HCT116 (cell line): ENCODE measurements around the gene GALK2. TPM values are rescaled to one million over a fixed set of nuclear protein-coding genes. Genes with fewer than 3 reads are reported as not detected.
A peak's percentile ranks its signal among the peaks of the same experiment; 100 is the strongest.

Source experiments
- ATAC-seq: fragments of 200-7000 bp; cut with Tn5 transposase; 2 replicates; pipeline ENCODE4 v1.9.1; 2020; ENCODE audit warnings: mild to moderate bottlenecking, moderate library complexity
- BruUV-seq: library from RNA; stranded (reverse); fragments of 400-500 nt; replicated peaks from 2 replicates; lab custom pipeline; 2021; lab: Mats Ljungman, UMichigan
- CTCF ChIA-PET: fragments of 300-600 bp; sonication (Branson Sonifier 250); formaldehyde crosslinking; loops from one replicate; lab custom pipeline; 2021; ENCODE audit warnings: antibody characterized with exemption; lab: Charles Lee
- POLR2A ChIA-PET: fragments of 300-600, 350-600 bp; sonication (Branson Sonifier 250); formaldehyde crosslinking; loops from one replicate; lab custom pipeline; 2021; ENCODE audit warnings: antibody characterized with exemption; lab: Charles Lee
- RAD21 ChIA-PET, 2 experiments: fragments of 300-600 bp; sonication (Branson Sonifier 250); formaldehyde crosslinking; loops; one replicate each; lab custom pipeline; 2023; ENCODE audit warnings: low total read pairs in 2 of 2; ENCODE audit not compliant: uncharacterized antibody in 2 of 2, unreplicated experiment in 2 of 2, low non-redundant PET in 1 of 2; lab: Charles Lee
- DNase-seq: peaks from one replicate; pipeline ENCODE4 v3.0.0-alpha.2; 2010; ENCODE audit warnings: low read depth, low spot score
- H2AFZ ChIP-seq: fragments of 200-600 bp; shearing (Covaris generic), sonication (generic); 2 replicates; pipeline ENCODE4 v1.6.1; 2017; ENCODE audit warnings: low read depth, mixed run types, mixed read lengths, antibody characterized with exemption, low read length; ENCODE audit not compliant: poor library complexity, severe bottlenecking
- H3K27ac ChIP-seq: 2 replicates; pipeline ENCODE4 v1.5.1; 2012; ENCODE audit warnings: low read depth, low read length
- H3K27me3 ChIP-seq: fragments of 200-600 bp; sonication (generic); 2 replicates; pipeline ENCODE4 v1.6.1; 2016; ENCODE audit warnings: mixed run types, low read length, mixed read lengths; ENCODE audit not compliant: insufficient read depth
- H3K36me3 ChIP-seq, 2 experiments: fragments of 200-500 bp in 1 of 2; fragments of 200-600 bp in 1 of 2; sonication (Bioruptor generic) in 1 of 2; sonication (generic) in 1 of 2; 2 replicates each; pipeline versions ENCODE4 v1.5.1 to v1.6.1; 2014 to 2016; ENCODE audit warnings: low read length in 2 of 2, inconsistent platforms in 1 of 2, mixed read lengths in 1 of 2, mixed run types in 1 of 2; ENCODE audit not compliant: insufficient read depth in 2 of 2, control insufficient read depth in 1 of 2
- H3K4me1 ChIP-seq, 2 experiments: fragments of 200-600 bp in 1 of 2; sonication (generic) in 1 of 2; 2 replicates each; pipeline versions ENCODE4 v1.5.1 to v1.6.1; 2012 to 2017; ENCODE audit warnings: low read length in 2 of 2, inconsistent platforms in 1 of 2, mild to moderate bottlenecking in 1 of 2, mixed read lengths in 1 of 2, mixed run types in 1 of 2, moderate library complexity in 1 of 2; ENCODE audit not compliant: insufficient read depth in 2 of 2, control insufficient read depth in 1 of 2
- H3K4me2 ChIP-seq: fragments of 200-600 bp; sonication (generic); 2 replicates; pipeline ENCODE4 v1.6.1; 2017; ENCODE audit warnings: mixed run types, low read length, mixed read lengths
- H3K4me3 ChIP-seq, 2 experiments: fragments of 200-600 bp in 1 of 2; sonication (generic) in 1 of 2; replicated peaks in 1 of 2; 2 replicates each; pipeline ENCODE4 v1.5.1; 2011 to 2016; ENCODE audit warnings: low read length in 2 of 2, control low read depth in 1 of 2, low read depth in 1 of 2, mild to moderate bottlenecking in 1 of 2, mixed read lengths in 1 of 2, mixed run types in 1 of 2
- H3K79me2 ChIP-seq: fragments of 200-600 bp; sonication (generic); 2 replicates; pipeline ENCODE4 v1.6.1; 2017; ENCODE audit warnings: mild to moderate bottlenecking, mixed run types, low read length, moderate library complexity, mixed read lengths; ENCODE audit not compliant: insufficient read depth
- H3K9ac ChIP-seq: fragments of 200-600 bp; sonication (generic); 2 replicates; pipeline ENCODE4 v1.6.1; 2016; ENCODE audit warnings: low read length, mixed read lengths
- H3K9me2 ChIP-seq: fragments of 200-600 bp; sonication (generic), shearing (Covaris generic); 2 replicates; pipeline ENCODE4 v1.6.1; 2017; ENCODE audit warnings: mixed run types, mild to moderate bottlenecking, moderate library complexity; ENCODE audit not compliant: insufficient read depth
- H3K9me3 ChIP-seq, 2 experiments: fragments of 200-500 bp in 1 of 2; fragments of 200-600 bp in 1 of 2; sonication (Bioruptor generic) in 1 of 2; sonication (generic) in 1 of 2; 2 replicates each; pipeline ENCODE4 v1.6.1; 2014 to 2017; ENCODE audit warnings: low read length in 2 of 2, mixed read lengths in 2 of 2, inconsistent platforms in 1 of 2, low read depth in 1 of 2, mild to moderate bottlenecking in 1 of 2, mixed run types in 1 of 2, moderate library complexity in 1 of 2; ENCODE audit not compliant: control insufficient read depth in 1 of 2, insufficient read depth in 1 of 2
- H4K20me1 ChIP-seq: fragments of 200-600 bp; sonication (generic), shearing (Covaris generic); 2 replicates; pipeline ENCODE4 v1.6.1; 2017; ENCODE audit warnings: mixed run types, mild to moderate bottlenecking, moderate library complexity; ENCODE audit not compliant: insufficient read depth
- CBX3 ChIP-seq: IDR thresholded peaks from 2 replicates; pipeline ENCODE4 v1.6.1; 2012; ENCODE audit warnings: low read depth
- CEBPB ChIP-seq: IDR thresholded peaks from 2 replicates; pipeline ENCODE4 v1.6.1; 2012; ENCODE audit warnings: low read depth
- EGR1 ChIP-seq: IDR thresholded peaks from 2 replicates; pipeline ENCODE4 v1.6.1; 2012; ENCODE audit warnings: low read depth
- ELF1 ChIP-seq: IDR thresholded peaks from 2 replicates; pipeline ENCODE4 v1.6.1; 2012; ENCODE audit warnings: low read depth, borderline replicate concordance
- EZH2 ChIP-seq: fragments of 200-600 bp; sonication (generic); IDR thresholded peaks from 2 replicates; pipeline ENCODE4 v1.6.1; 2017; ENCODE audit warnings: antibody characterized with exemption, mixed run types
- EZH2phosphoT487 ChIP-seq: fragments of 200-600 bp; IDR thresholded peaks from 2 replicates; pipeline ENCODE4 v1.6.1; 2018; ENCODE audit warnings: antibody characterized with exemption, borderline replicate concordance
- POLR2A ChIP-seq: IDR thresholded peaks from 2 replicates; pipeline ENCODE4 v1.7.0; 2011; ENCODE audit warnings: borderline replicate concordance; ENCODE audit not compliant: insufficient read depth, insufficient read length; ENCODE audit errors: extremely low read depth
- POLR2AphosphoS5 ChIP-seq: IDR thresholded peaks from 2 replicates; pipeline ENCODE4 v1.6.1; 2011; ENCODE audit warnings: mild to moderate bottlenecking, low read depth, low read length, moderate library complexity
- SP1 ChIP-seq: IDR thresholded peaks from 2 replicates; pipeline ENCODE4 v1.6.1; 2012; ENCODE audit warnings: low read depth
- SRF ChIP-seq: IDR thresholded peaks from 2 replicates; pipeline ENCODE4 v1.6.1; 2012; ENCODE audit warnings: low read depth
- TCF7L2 ChIP-seq: IDR thresholded peaks from 2 replicates; pipeline ENCODE4 v1.7.0; 2011; ENCODE audit warnings: borderline replicate concordance, inconsistent platforms; ENCODE audit not compliant: insufficient read depth, insufficient read length; ENCODE audit errors: extremely low read depth
- YY1 ChIP-seq: IDR thresholded peaks from 2 replicates; pipeline ENCODE4 v1.6.1; 2011; ENCODE audit warnings: low read length, low read depth, moderate library complexity, mild to moderate bottlenecking; ENCODE audit not compliant: insufficient replicate concordance; ENCODE audit errors: extremely low read depth
- ZFX ChIP-seq: fragments of 450-650 bp; IDR thresholded peaks from 2 replicates; pipeline ENCODE4 v1.6.1; 2017
- ZNF274 ChIP-seq: fragments of 200-500 bp; sonication (Bioruptor generic); IDR thresholded peaks from 2 replicates; pipeline ENCODE4 v1.6.1; 2014; ENCODE audit warnings: mild to moderate bottlenecking, low read depth, low read length, inconsistent platforms
- intact Hi-C: fragments of 100-400 bp; cut with micrococcal nuclease; formaldehyde crosslinking; loops from 2 replicates; pipeline ENCODE4 v1.10.0; 2022
- total RNA-seq: library from RNA; stranded (reverse); gene quantifications from one replicate; pipeline ENCODE4 v1.2.1, GENCODE V29; 2021; ENCODE audit not compliant: unreplicated experiment
- TF ChIP-seq, protein P1 (sequence below): IDR thresholded peaks from 2 replicates; pipeline ENCODE4 v1.6.1; 2012
- TF ChIP-seq, protein P2 (sequence below): IDR thresholded peaks from 2 replicates; pipeline ENCODE4 v1.6.1; 2011; ENCODE audit warnings: mild to moderate bottlenecking, low read length, moderate library complexity; ENCODE audit not compliant: insufficient replicate concordance; ENCODE audit errors: extremely low read depth
- TF ChIP-seq, protein P3 (sequence below): IDR thresholded peaks from 2 replicates; pipeline ENCODE4 v1.6.1; 2012

The GALK2 gene
- total RNA-seq, 1 experiment from 2014 or later = 18.7 TPM

DNA sequence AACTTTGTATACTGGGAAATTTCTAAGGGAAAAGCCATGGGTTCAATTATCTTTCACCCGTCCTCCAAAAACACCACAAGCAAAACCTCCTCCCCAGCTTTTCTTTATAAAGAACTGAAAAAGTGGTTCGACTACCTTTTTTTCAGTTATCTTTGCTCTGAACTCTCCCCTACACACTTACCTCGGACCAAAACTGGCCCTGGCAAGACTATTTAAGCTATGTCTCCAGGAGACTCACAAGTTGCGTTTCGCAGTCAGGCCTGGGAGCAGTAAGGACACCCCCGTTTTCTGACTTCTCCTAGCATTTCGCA lies 15.3 kb upstream of the GALK2 start:
- Histone ChIP-seq H3K27ac (peak overlapping the region; percentile 46; the same call in 1 of the 2 replicates), H3K36me3 (no peaks in the 10 kb centered on the region), H3K4me2 (peak overlapping the region; percentile 84), H3K27me3 (no peaks in the 10 kb centered on the region), H3K9me3 (no peaks in the 10 kb centered on the region), H3K79me2 (peaks cover 68% of the 10 kb centered on the region), H4K20me1 (peaks cover 10% of the 10 kb centered on the region; the same call in 1 of the 2 replicates), H2AFZ (no peak overlapping the region), H3K4me1 (peaks cover 16 to 28% of the 10 kb centered on the region in 2 experiments), H3K9me2 (no peaks in the 10 kb centered on the region), H3K9ac (peak overlapping the region; percentile 90)
- POLR2A ChIA-PET = interaction anchor here (2.2 kb wide), 1 partner anchor 16 kb away, joined by 16 read pairs; the partner anchor contains the start of gene GALK2
- DNase-seq (no peak), ATAC-seq (no peak)
- RAD21 ChIA-PET = no interaction called here
- BruUV-seq = no TSS peak
- CTCF ChIA-PET = interaction anchor here (1.8 kb wide), 1 partner anchor 8 kb away, joined by 15 read pairs; no protein-coding TSS in a partner anchor
- intact Hi-C loops = no loop called here
- TF ChIP-seq YY1 (no peak), TCF7L2 (no peak), EZH2phosphoT487 (no peak), ZNF274 (no peak), CEBPB (0 out of 2 replicates have a peak, but pooled peaks have one; percentile 8)
- TF ChIP-seq, protein P1, sequence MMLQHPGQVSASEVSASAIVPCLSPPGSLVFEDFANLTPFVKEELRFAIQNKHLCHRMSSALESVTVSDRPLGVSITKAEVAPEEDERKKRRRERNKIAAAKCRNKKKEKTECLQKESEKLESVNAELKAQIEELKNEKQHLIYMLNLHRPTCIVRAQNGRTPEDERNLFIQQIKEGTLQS = no peak
- TF ChIP-seq, all 23 proteins: peak for 1
- H3K4me3 ChIP-seq = peak overlapping the region; percentile 92 to 94

DNA sequence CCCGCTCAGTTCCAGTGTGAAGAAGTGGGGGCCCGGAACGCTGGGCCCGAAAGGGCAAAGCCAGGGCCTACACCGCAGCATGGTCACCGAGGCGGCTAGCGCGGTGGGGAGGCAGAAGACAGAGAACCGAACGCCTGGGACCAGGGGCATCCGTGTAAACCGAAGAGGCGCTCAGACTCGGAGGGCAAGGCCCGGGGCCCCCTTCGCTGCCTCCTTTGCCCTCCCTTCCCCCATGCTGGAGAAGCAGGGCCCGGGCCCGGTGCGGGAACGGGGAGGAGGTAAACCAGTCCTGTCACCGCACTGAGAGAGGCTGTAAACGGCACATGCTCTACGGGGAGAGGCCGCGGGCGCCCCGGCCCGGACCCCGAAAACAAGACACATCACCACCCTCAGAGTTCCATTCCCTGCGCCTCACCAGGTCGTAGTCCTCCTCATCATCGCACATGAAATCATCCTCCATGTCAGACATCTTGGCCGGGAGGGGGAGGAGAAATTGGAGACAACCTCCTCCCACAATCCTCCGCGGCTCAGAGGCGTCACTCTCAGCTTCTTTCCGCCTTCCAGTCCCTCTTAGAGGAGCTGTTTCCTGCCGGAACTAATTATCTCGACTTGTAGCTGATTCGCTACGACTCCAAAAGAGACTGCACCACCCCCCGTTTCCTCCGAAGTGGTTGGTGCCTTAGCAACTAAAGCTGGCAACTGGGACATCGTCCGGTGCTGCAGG lies 14.8 kb upstream of the GALK2 start, which contains the start of gene COPS2:
TSS of gene COPS2 (minus strand) at position 490 of the 724 bp plus-strand sequence. CDS start at position 469, 21 bp downstream.
- Histone ChIP-seq H3K9me3 (no peaks in the 10 kb centered on the region), H3K79me2 (peaks cover 63% of the 10 kb centered on the region), H4K20me1 (peaks cover 8% of the 10 kb centered on the region; the same call in 1 of the 2 replicates), H3K27ac (peak within 1 kb of the TSS; percentile 46), H3K4me2 (peak within 1 kb of the TSS; percentile 84), H3K9me2 (no peaks in the 10 kb centered on the region), H3K9ac (peak within 1 kb of the TSS; percentile 90), H3K27me3 (no peaks in the 10 kb centered on the region), H3K36me3 (no peaks in the 10 kb centered on the region), H3K4me3 (peak within 1 kb of the TSS; percentile 92 to 94), H2AFZ (peak within 1 kb of the TSS; percentile 89), H3K4me1 (peaks cover 16 to 28% of the 10 kb centered on the region in 2 experiments)
- POLR2A ChIA-PET = interaction anchor here (2.2 kb wide), 1 partner anchor 15 kb away, joined by 16 read pairs; the partner anchor contains the start of gene GALK2
- TSS peak; percentile 52 for BruUV-seq
- DNase-seq = peak; percentile 98
- intact Hi-C loops = no loop called here
- RAD21 ChIA-PET = no interaction called here
- CTCF ChIA-PET = interaction anchor here (1.0 to 1.8 kb wide), 2 partner anchors 9 to 15 kb away, joined by 3 to 15 read pairs; partner anchors contain the start of gene GALK2
- ATAC-seq = peak; percentile 97
- peak; percentile 91 for TF ChIP-seq CBX3
- no peak for TF ChIP-seq POLR2A
- peak; percentile 95 for TF ChIP-seq ZFX
- no peak for TF ChIP-seq EZH2
- peak; percentile 63 for TF ChIP-seq ELF1
- TF ChIP-seq YY1 = peak; percentile 93
- TF ChIP-seq, protein P2, sequence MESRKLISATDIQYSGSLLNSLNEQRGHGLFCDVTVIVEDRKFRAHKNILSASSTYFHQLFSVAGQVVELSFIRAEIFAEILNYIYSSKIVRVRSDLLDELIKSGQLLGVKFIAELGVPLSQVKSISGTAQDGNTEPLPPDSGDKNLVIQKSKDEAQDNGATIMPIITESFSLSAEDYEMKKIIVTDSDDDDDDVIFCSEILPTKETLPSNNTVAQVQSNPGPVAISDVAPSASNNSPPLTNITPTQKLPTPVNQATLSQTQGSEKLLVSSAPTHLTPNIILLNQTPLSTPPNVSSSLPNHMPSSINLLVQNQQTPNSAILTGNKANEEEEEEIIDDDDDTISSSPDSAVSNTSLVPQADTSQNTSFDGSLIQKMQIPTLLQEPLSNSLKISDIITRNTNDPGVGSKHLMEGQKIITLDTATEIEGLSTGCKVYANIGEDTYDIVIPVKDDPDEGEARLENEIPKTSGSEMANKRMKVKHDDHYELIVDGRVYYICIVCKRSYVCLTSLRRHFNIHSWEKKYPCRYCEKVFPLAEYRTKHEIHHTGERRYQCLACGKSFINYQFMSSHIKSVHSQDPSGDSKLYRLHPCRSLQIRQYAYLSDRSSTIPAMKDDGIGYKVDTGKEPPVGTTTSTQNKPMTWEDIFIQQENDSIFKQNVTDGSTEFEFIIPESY = no peak
- peak; percentile 71 for TF ChIP-seq SP1
- TF ChIP-seq EZH2phosphoT487 = no peak
- TF ChIP-seq CEBPB = peak; percentile 33; the same call in 1 of the 2 replicates
- TF ChIP-seq SRF = peak; percentile 85
- TF ChIP-seq, protein P3, sequence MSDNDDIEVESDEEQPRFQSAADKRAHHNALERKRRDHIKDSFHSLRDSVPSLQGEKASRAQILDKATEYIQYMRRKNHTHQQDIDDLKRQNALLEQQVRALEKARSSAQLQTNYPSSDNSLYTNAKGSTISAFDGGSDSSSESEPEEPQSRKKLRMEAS = peak; percentile 67
- TF ChIP-seq POLR2AphosphoS5 = peak; percentile 81
- TF ChIP-seq EGR1 = peak; percentile 69
